Activated CD4-positive, alpha-beta memory T cell treated with anti-CD3 and anti-CD28 coated beads for 36 hours (primary cell): ENCODE results near the gene RAB41. TPM values are rescaled to one million over a fixed set of nuclear protein-coding genes. Genes with fewer than 3 reads are reported as not detected.
A peak's percentile ranks its signal among the peaks of the same experiment; 100 is the strongest.
"Not testable (repeated sequence)": the region's sequence is repeated elsewhere in the genome, so short reads cannot be mapped to it uniquely, and the experiment has no call there.

Experiments
- CTCF ChIA-PET: fragments of 350-600 bp; sonication (Branson Sonifier 250); formaldehyde crosslinking; loops from one replicate; lab custom pipeline; 2021; ENCODE audit warnings: antibody characterized with exemption, inconsistent platforms; lab: Charles Lee
- POLR2A ChIA-PET: fragments of 350-600 bp; sonication (Branson Sonifier 250); formaldehyde crosslinking; loops from one replicate; lab custom pipeline; 2021; ENCODE audit warnings: antibody characterized with exemption; lab: Charles Lee
- DNase-seq: peaks from one replicate; pipeline ENCODE4 v3.0.0-alpha.2; 2020
- H3K27ac Mint-ChIP-seq: one replicate; pipeline ENCODE4 v1.8.0; 2021; ENCODE audit warnings: mixed read lengths
- H3K27me3 Mint-ChIP-seq: one replicate; pipeline ENCODE4 v1.8.0; 2021; ENCODE audit warnings: mixed read lengths
- H3K36me3 Mint-ChIP-seq: one replicate; pipeline ENCODE4 v1.8.0; 2021; ENCODE audit warnings: mixed read lengths
- H3K4me1 Mint-ChIP-seq: one replicate; pipeline ENCODE4 v1.8.0; 2021; ENCODE audit warnings: low read depth, mixed read lengths
- H3K4me3 Mint-ChIP-seq: one replicate; pipeline ENCODE4 v1.8.0; 2021; ENCODE audit warnings: mild to moderate bottlenecking, mixed read lengths
- H3K9me3 Mint-ChIP-seq: one replicate; pipeline ENCODE4 v1.8.0; 2021; ENCODE audit warnings: mixed read lengths
- intact Hi-C: fragments of 100-400 bp; cut with micrococcal nuclease; formaldehyde crosslinking; loops from one replicate; pipeline ENCODE4 v1.15.1; 2023
- total RNA-seq, 2 experiments: library from RNA; stranded (reverse); gene quantifications; one replicate each; pipeline ENCODE4 v1.2.3, GENCODE V29; 2021

The RAB41 gene
- total RNA-seq: not detected

DNA sequence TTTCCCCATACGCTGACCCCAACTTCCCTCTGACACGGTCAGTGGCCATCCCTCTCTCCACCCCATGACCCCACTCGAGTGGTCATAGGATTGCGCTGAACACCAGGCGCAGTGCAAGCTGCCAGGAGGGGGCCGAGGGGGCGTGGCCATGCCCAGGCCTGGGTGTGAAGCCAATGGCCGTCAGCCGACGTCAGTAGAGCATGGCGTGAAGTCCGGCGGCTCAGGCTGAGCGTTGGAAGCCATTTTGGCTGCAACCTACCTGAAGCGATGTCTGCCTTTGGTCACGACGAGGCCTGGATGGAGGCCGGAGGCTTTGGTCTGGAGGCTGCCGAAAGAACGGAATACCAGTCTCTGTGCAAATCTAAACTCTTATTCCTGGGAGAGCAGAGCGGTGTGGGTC lies at the start of gene RAB41:
Gene RAB41, plus strand, starts transcription at position 222 of the 400 bp plus-strand sequence. Its CDS starts 46 bp downstream, at position 268.
- no peaks in the 10 kb centered on the region for H3K4me1 Mint-ChIP-seq
- intact Hi-C loops: no loop called here
- CTCF ChIA-PET: no interaction called here
- H3K9me3 Mint-ChIP-seq: no peaks in the 10 kb centered on the region
- POLR2A ChIA-PET: no interaction called here
- no peak within 1 kb of the TSS for H3K27ac Mint-ChIP-seq
- no peaks in the 10 kb centered on the region for H3K27me3 Mint-ChIP-seq
- H3K4me3 Mint-ChIP-seq: no peak within 1 kb of the TSS
- H3K36me3 Mint-ChIP-seq: peaks cover 20% of the 10 kb centered on the region
- DNase-seq: no peak

DNA sequence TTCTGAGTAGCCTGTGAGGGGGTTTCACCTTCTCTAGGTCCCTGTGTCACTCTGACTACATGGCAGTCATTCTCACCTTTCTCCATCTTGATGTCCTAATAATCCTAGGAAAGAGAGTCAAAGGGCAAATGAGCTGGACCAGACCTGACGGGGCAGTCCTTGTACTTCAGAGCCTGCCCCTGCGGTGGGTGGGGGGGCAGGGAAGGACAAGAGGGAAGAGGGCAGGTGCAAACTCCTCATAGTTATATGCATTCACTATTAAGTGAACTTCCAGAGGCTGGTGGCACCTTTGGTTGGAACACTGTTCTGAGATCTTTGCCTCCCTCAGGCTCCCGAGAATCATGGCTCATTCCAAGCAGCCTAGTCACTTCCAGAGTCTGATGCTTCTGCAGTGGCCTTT lies 47.6 kb upstream of the RAB41 start, which contains the start of gene AWAT1:
Gene AWAT1, plus strand, starts transcription at position 301 of the 400 bp plus-strand sequence. Its CDS starts 41 bp downstream, at position 342.
- intact Hi-C loops: no loop called here
- Mint-ChIP-seq H3K27me3 (no peaks in the 10 kb centered on the region), H3K9me3 (no peaks in the 10 kb centered on the region), H3K4me3 (no peak within 1 kb of the TSS), H3K36me3 (no peaks in the 10 kb centered on the region), H3K27ac (no peak within 1 kb of the TSS), H3K4me1 (peaks cover 16% of the 10 kb centered on the region)
- no peak for DNase-seq
- CTCF ChIA-PET: no interaction called here
- POLR2A ChIA-PET: no interaction called here

DNA sequence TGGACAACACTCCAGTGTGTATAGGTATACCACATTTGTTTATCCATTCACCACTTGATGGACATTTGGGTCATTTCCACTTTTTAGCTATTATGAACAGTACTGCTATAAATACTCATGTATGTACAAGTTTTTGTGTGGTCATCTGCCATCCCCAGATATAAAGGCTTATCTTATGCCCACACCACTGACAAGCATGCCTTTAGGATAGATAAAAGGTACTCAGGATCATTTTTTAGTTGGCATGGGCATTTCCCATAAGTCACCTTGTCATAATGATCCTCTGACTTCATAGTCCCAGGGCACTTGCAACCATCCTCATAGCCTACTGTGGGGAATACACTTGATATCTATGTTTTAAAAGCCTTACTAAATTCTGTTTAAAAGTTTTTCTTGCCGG lies 41.2 kb upstream of the RAB41 start:
- peaks cover 4% of the 10 kb centered on the region for H3K4me1 Mint-ChIP-seq
- H3K9me3 Mint-ChIP-seq: no peaks in the 10 kb centered on the region
- DNase-seq: no peak
- no peak overlapping the region for H3K27ac Mint-ChIP-seq
- H3K36me3 Mint-ChIP-seq: no peaks in the 10 kb centered on the region
- ChIA-PET POLR2A (no interaction called here), CTCF (no interaction called here)
- H3K4me3 Mint-ChIP-seq: no peak overlapping the region
- intact Hi-C loops: no loop called here
- no peaks in the 10 kb centered on the region for H3K27me3 Mint-ChIP-seq

DNA sequence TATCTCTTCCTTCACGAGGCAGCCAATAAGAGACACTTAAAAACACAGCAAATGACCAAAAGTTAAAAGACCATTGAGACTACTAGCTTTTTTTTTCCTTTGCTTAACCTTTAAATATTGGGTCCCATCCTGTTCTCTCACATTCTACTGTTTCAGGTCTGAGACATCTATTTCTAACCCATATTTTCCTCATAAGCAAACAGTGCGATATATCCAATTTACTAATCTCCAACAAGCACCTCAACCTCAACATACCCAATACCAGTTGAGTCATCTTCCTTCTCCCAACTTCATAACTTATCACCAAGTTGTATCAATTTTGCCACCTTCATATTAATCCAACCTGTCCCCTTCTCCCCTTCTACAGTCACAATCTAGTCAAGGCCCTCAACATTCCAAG lies 40.5 kb upstream of the RAB41 start:
- ChIA-PET CTCF (no interaction called here), POLR2A (no interaction called here)
- Mint-ChIP-seq H3K36me3 (no peaks in the 10 kb centered on the region), H3K9me3 (no peaks in the 10 kb centered on the region), H3K4me1 (peaks cover 4% of the 10 kb centered on the region), H3K27me3 (no peaks in the 10 kb centered on the region), H3K4me3 (no peak overlapping the region), H3K27ac (no peak overlapping the region)
- intact Hi-C loops: no loop called here
- DNase-seq: no peak

DNA sequence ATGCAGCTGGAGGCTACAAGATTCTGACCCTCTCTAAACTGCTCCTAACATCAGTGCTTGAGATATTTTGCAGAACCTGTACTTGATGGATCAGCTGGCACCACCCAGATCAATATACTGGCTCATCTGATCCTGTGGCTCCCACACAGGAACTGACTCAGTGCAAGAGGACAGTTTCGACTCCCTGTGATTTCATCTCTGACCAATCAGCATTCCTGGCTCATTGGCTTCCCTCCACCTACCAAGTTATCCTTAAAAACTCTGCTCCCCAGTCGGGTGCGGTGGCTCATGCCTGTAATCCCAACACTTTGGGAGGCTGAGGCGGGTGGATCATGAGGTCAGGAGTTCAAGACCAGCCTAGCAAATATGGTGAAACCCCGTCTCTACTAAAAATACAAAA lies 38.4 kb upstream of the RAB41 start:
- H3K36me3 Mint-ChIP-seq, H3K27me3 Mint-ChIP-seq, intact Hi-C loops, CTCF ChIA-PET, POLR2A ChIA-PET, H3K4me1 Mint-ChIP-seq, H3K9me3 Mint-ChIP-seq, DNase-seq, H3K4me3 Mint-ChIP-seq, H3K27ac Mint-ChIP-seq: not testable (repeated sequence)

DNA sequence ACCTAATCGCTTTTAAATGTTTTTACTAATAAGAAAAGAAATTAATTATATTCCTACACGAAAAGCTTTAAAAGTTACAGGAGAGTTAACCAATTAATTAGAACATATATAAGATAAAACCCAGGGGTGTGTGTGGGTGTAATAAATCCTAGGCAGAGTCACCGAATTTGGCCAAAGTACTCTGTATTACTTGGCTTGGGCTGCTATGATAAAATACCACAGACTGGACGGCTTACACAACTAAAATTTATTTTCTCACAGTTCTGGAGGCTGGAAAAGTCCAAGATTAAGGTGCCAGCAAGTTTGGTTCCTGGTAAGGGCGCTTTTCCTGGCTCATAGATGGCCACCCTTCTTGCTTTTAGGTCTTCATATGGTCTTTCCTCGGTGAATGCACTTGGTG lies 37.1 kb upstream of the RAB41 start:
- H3K4me3 Mint-ChIP-seq: no peak overlapping the region
- DNase-seq: no peak
- intact Hi-C loops: no loop called here
- ChIA-PET POLR2A (no interaction called here), CTCF (no interaction called here)
- no peak overlapping the region for H3K27ac Mint-ChIP-seq
- no peaks in the 10 kb centered on the region for H3K27me3 Mint-ChIP-seq
- H3K4me1 Mint-ChIP-seq: no peaks in the 10 kb centered on the region
- no peaks in the 10 kb centered on the region for H3K36me3 Mint-ChIP-seq
- H3K9me3 Mint-ChIP-seq: no peaks in the 10 kb centered on the region

DNA sequence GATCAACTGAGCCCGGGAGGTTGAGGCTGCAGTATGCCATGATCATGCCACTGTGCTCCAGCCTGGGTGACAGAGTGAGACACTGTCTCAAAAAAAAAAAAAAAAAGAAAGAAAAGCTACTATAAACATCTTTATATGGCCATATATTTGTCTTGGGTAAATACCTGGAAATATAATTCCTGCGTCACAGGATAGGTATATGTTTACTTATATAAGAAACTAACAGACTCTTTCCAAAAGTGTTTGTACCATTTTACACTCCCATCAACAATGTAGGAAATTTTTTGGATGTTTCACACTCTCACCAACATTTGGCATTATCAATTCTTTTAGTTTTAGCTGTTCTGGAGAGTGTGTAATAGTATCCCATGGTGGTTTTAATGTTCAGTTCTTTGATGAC lies 34.7 kb upstream of the RAB41 start:
- no peak overlapping the region for H3K27ac Mint-ChIP-seq
- H3K36me3 Mint-ChIP-seq: no peaks in the 10 kb centered on the region
- no peaks in the 10 kb centered on the region for H3K9me3 Mint-ChIP-seq
- no peak overlapping the region for H3K4me3 Mint-ChIP-seq
- CTCF ChIA-PET: no interaction called here
- no peak for DNase-seq
- intact Hi-C loops: no loop called here
- H3K27me3 Mint-ChIP-seq: no peaks in the 10 kb centered on the region
- H3K4me1 Mint-ChIP-seq: no peaks in the 10 kb centered on the region
- POLR2A ChIA-PET: no interaction called here

DNA sequence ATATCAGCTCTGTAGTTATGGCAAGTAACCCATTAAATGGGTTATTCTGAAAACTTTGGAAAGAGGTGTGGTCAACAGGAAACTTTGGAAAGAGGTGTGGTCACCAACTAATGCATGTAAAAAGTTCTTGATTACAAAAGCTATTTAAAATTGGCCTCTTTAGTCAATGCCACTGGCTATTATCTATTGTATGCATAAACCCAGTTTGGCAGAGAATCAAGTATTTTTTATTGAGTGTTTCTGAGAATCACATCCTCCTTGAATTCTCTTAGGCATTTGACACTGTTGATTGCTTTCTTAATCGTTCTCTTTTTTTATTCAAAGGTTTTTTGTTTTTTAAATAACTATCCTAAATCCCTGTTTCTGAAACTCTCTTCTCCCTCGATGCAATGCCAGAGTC lies 29.5 kb upstream of the RAB41 start:
- intact Hi-C loops: no loop called here
- no peaks in the 10 kb centered on the region for H3K36me3 Mint-ChIP-seq
- POLR2A ChIA-PET: no interaction called here
- H3K9me3 Mint-ChIP-seq: no peaks in the 10 kb centered on the region
- H3K27me3 Mint-ChIP-seq: no peaks in the 10 kb centered on the region
- CTCF ChIA-PET: interaction anchor here (0.8 kb wide), 1 partner anchor 15 kb away, joined by 5 read pairs; the partner anchor contains the start of gene ARR3
- no peak overlapping the region for H3K4me3 Mint-ChIP-seq
- H3K4me1 Mint-ChIP-seq: peaks cover 16% of the 10 kb centered on the region
- no peak for DNase-seq
- H3K27ac Mint-ChIP-seq: no peak overlapping the region

DNA sequence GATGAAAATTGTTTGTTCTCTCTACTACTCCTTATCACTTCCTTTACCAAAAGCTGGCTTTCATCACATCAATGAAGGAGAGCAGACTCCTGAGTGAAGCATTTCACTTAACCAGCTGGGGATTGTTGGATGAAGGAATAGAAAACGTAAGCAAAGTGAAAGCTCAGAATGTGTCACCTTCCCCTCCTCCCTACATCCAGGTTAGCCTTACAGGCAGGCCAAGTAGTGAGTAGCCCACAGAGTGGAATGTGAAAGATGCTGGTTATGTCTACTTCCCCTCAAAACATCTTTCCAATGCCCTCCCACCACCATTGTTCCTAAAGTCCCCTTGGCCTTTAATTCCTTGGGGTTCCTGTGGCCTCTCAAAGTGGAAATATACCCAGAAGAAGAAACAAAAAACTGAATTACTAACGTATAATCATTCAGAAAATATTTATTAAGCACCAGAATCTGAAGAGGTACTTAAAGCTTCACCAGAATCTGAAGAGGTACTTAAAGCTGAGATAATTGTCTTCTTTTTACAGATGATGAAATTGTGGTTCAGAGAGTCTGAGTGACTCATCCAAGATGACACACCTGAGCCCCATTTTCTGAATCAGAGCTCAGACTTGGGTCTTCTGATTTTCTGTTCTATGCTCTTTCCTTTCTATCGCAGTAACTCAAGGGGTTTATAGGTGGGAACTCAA lies 28.5 kb upstream of the RAB41 start:
- no peaks in the 10 kb centered on the region for H3K36me3 Mint-ChIP-seq
- DNase-seq: peak; percentile 11
- H3K9me3 Mint-ChIP-seq: no peaks in the 10 kb centered on the region
- peak overlapping the region; percentile 82 for H3K27ac Mint-ChIP-seq
- H3K27me3 Mint-ChIP-seq: no peaks in the 10 kb centered on the region
- ChIA-PET CTCF (no interaction called here), POLR2A (no interaction called here)
- intact Hi-C loops: no loop called here
- H3K4me3 Mint-ChIP-seq: no peak overlapping the region
- peaks cover 16% of the 10 kb centered on the region for H3K4me1 Mint-ChIP-seq

DNA sequence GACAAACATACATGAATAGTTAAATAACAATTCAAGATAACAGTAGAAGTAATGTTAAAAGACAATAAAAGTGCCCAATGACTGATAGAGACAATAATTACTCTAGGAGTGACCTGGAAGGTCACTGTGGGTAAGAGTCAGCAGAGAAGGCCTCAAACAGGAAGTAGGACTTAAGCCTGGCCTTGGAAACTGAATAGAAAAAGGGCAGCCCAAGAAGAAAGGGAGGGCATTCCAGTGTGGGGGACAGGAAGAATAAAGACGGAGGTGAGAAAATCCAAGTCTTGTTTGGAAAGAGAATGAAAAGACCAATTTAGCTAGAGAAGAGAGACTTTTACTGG lies 27.9 kb upstream of the RAB41 start:
- no peak overlapping the region for H3K4me3 Mint-ChIP-seq
- no peaks in the 10 kb centered on the region for H3K36me3 Mint-ChIP-seq
- POLR2A ChIA-PET: interaction anchor here (0.6 kb wide), 1 partner anchor 1364 kb away, joined by 3 read pairs; no protein-coding TSS in a partner anchor
- no peaks in the 10 kb centered on the region for H3K27me3 Mint-ChIP-seq
- H3K9me3 Mint-ChIP-seq: no peaks in the 10 kb centered on the region
- CTCF ChIA-PET: no interaction called here
- no peak for DNase-seq
- H3K4me1 Mint-ChIP-seq: peaks cover 16% of the 10 kb centered on the region
- H3K27ac Mint-ChIP-seq: peak overlapping the region; percentile 21
- intact Hi-C loops: no loop called here

DNA sequence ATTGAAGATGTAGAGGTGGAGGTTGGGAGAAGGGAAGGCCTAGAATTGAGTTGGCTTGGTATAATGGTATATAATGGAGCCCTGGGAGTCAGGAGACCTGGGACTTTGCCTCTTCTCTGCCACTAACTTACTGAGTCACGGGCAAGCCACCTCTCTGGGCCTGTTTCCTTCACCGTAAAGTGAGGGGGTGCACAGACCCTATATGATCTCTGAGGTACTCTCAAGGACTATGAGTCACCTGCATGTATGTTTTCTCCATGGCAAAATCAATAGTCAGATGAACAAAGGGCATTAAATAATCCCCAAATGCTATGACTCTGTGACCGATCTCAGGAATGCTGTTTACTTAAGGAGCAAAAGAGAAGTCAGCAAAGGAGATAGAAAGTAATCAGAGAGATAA lies 27.1 kb upstream of the RAB41 start:
- H3K4me1 Mint-ChIP-seq: peaks cover 16% of the 10 kb centered on the region
- no peak overlapping the region for H3K27ac Mint-ChIP-seq
- no peaks in the 10 kb centered on the region for H3K27me3 Mint-ChIP-seq
- intact Hi-C loops: no loop called here
- H3K4me3 Mint-ChIP-seq: no peak overlapping the region
- CTCF ChIA-PET: no interaction called here
- no peak for DNase-seq
- H3K9me3 Mint-ChIP-seq: no peaks in the 10 kb centered on the region
- no peaks in the 10 kb centered on the region for H3K36me3 Mint-ChIP-seq
- POLR2A ChIA-PET: no interaction called here

DNA sequence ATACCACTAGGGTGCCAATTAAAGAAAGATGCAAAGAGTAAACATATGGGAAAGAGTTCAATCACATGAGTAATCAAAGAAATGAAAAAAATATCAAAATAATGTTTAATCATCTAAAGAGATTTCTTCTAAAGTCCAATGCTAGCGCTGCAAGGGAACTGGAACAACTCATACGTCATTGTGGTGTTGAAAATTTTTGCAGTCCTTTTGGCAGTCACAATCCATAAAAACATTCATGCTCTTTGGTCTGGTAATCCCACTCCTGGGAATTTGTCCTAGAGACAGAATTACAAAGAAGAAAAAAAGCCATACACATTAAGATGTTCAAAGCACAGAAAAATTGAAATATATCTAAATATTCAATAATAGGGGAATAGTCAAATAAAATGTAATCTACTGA lies 26.5 kb upstream of the RAB41 start:
- DNase-seq: no peak
- CTCF ChIA-PET: no interaction called here
- no peaks in the 10 kb centered on the region for H3K9me3 Mint-ChIP-seq
- no peak overlapping the region for H3K27ac Mint-ChIP-seq
- no peak overlapping the region for H3K4me3 Mint-ChIP-seq
- H3K4me1 Mint-ChIP-seq: peaks cover 16% of the 10 kb centered on the region
- H3K36me3 Mint-ChIP-seq: no peaks in the 10 kb centered on the region
- POLR2A ChIA-PET: no interaction called here
- intact Hi-C loops: no loop called here
- H3K27me3 Mint-ChIP-seq: no peaks in the 10 kb centered on the region
